PC-9 (cell line): ENCODE data around the gene SRSF11. TPM values are rescaled to one million over a fixed set of nuclear protein-coding genes. Genes with fewer than 3 reads are reported as not detected.

ENCODE experiments used
- BruUV-seq: library from RNA; stranded (reverse); fragments of 400-500 nt; replicated peaks from 2 replicates; lab custom pipeline; 2021; lab: Mats Ljungman, UMichigan
- CTCF ChIA-PET: fragments of 300-600 bp; sonication (Branson Sonifier 250); formaldehyde crosslinking; loops from one replicate; lab custom pipeline; 2022; ENCODE audit warnings: antibody characterized with exemption; lab: Charles Lee
- POLR2A ChIA-PET: fragments of 300-600 bp; sonication (Branson Sonifier 250); formaldehyde crosslinking; loops from one replicate; lab custom pipeline; 2022; ENCODE audit warnings: antibody characterized with exemption; ENCODE audit not compliant: unreplicated experiment; lab: Charles Lee
- DNase-seq, 2 experiments: peaks; one replicate each; pipeline versions ENCODE4 v3.0.0 to v3.0.0-alpha.2; 2015 to 2022; ENCODE audit warnings: mixed read lengths in 1 of 2
- H2AFZ ChIP-seq: fragments of 200-600 bp; sonication (generic); 2 replicates; pipeline ENCODE4 v1.8.1; 2017; ENCODE audit warnings: antibody characterized with exemption
- H3F3A ChIP-seq: fragments of 200-600 bp; sonication (generic); 2 replicates; pipeline ENCODE4 v1.8.1; 2017; ENCODE audit warnings: antibody characterized with exemption, mild to moderate bottlenecking, low read depth; ENCODE audit not compliant: insufficient read depth
- H3K27ac ChIP-seq: fragments of 200-600 bp; sonication (generic); 2 replicates; pipeline ENCODE4 v1.6.1; 2016; ENCODE audit warnings: mixed run types
- H3K27me3 ChIP-seq: fragments of 200-600 bp; sonication (generic); 2 replicates; pipeline ENCODE4 v1.6.1; 2016; ENCODE audit warnings: low read depth, mixed run types; ENCODE audit not compliant: insufficient read depth
- H3K36me3 ChIP-seq: fragments of 200-600 bp; sonication (generic); 2 replicates; pipeline ENCODE4 v1.6.1; 2016; ENCODE audit warnings: low read depth, mixed run types
- H3K4me1 ChIP-seq: fragments of 200-600 bp; sonication (generic); replicated peaks from 2 replicates; pipeline ENCODE4 v1.6.1; 2016; ENCODE audit warnings: mixed run types; ENCODE audit not compliant: insufficient read depth
- H3K4me2 ChIP-seq: fragments of 200-600 bp; sonication (generic); 2 replicates; pipeline ENCODE4 v1.6.1; 2017; ENCODE audit warnings: mixed run types
- H3K4me3 ChIP-seq: fragments of 200-600 bp; sonication (generic); 2 replicates; pipeline ENCODE4 v1.6.1; 2016; ENCODE audit warnings: mixed run types
- H3K79me2 ChIP-seq: fragments of 200-600 bp; sonication (generic); 2 replicates; pipeline ENCODE4 v1.6.1; 2017; ENCODE audit warnings: low read depth, mixed run types
- H3K9me2 ChIP-seq: fragments of 200-600 bp; sonication (generic); 2 replicates; pipeline ENCODE4 v1.8.1; 2017; ENCODE audit warnings: mild to moderate bottlenecking; ENCODE audit not compliant: insufficient read depth
- H3K9me3 ChIP-seq: fragments of 200-600 bp; sonication (generic); 2 replicates; pipeline ENCODE4 v1.8.1; 2016; ENCODE audit warnings: low read depth; ENCODE audit not compliant: insufficient read depth
- H4K20me1 ChIP-seq: fragments of 200-600 bp; sonication (generic); 2 replicates; pipeline ENCODE4 v1.8.1; 2017; ENCODE audit not compliant: insufficient read depth
- CTCF ChIP-seq: fragments of 200-600 bp; sonication (generic); conservative IDR thresholded peaks from 2 replicates; pipeline ENCODE4 v1.6.1; 2017; ENCODE audit warnings: mixed run types, antibody characterized with exemption, mild to moderate bottlenecking, moderate library complexity
- EZH2 ChIP-seq: fragments of 200-600 bp; sonication (generic); IDR thresholded peaks from 2 replicates; pipeline ENCODE4 v1.8.0; 2017; ENCODE audit warnings: antibody characterized with exemption, low read depth
- intact Hi-C: fragments of 100-400 bp; cut with micrococcal nuclease; formaldehyde crosslinking; loops from one replicate; pipeline ENCODE4 v1.10.0; 2022; ENCODE audit not compliant: unreplicated experiment
- total RNA-seq: library from RNA; stranded (reverse); gene quantifications from 2 replicates; pipeline ENCODE4 v1.2.3, GENCODE V29; 2021

SRSF11 gene
- total RNA-seq, 1 experiment from 2014 or later, result 199 TPM

GRCh38 chr1:70228670-70229069, 7.5 kb downstream of the SRSF11 start:
- POLR2A ChIA-PET, result no interaction called here
- peaks cover 60% of the 10 kb centered on the region for H4K20me1 ChIP-seq
- intact Hi-C loops, result loop anchor here (2.0 kb wide), 1 partner anchor 18 kb away; no protein-coding TSS in a partner anchor
- CTCF ChIA-PET, result no interaction called here
- no peak for DNase-seq
- H3K27me3 ChIP-seq, result no peaks in the 10 kb centered on the region
- H3K9me3 ChIP-seq, result no peaks in the 10 kb centered on the region
- H3K4me3 ChIP-seq, result no peak overlapping the region
- H3K4me2 ChIP-seq, result no peak overlapping the region
- peaks cover 55% of the 10 kb centered on the region for H3K79me2 ChIP-seq
- H3K36me3 ChIP-seq, result peaks cover 77% of the 10 kb centered on the region
- H3K27ac ChIP-seq, result no peak overlapping the region
- TF ChIP-seq EZH2 (no peak), CTCF (no peak)
- no TSS peak for BruUV-seq
- no peaks in the 10 kb centered on the region for H3K9me2 ChIP-seq
- no peak overlapping the region for H2AFZ ChIP-seq
- H3F3A ChIP-seq, result peaks cover 17% of the 10 kb centered on the region
- peaks cover 4% of the 10 kb centered on the region for H3K4me1 ChIP-seq

- TF ChIP-seq CTCF, result no peak
- no peak for TF ChIP-seq EZH2
- peaks cover 27% of the 10 kb centered on the region for H3K79me2 ChIP-seq
- H3K9me3 ChIP-seq, result no peaks in the 10 kb centered on the region
- peaks cover 86% of the 10 kb centered on the region for H3K36me3 ChIP-seq
- H3K4me1 ChIP-seq, result no peaks in the 10 kb centered on the region
- no peaks in the 10 kb centered on the region for H3K27me3 ChIP-seq
- H3F3A ChIP-seq, result peaks cover 21% of the 10 kb centered on the region
- ChIA-PET CTCF (no interaction called here), POLR2A (no interaction called here)
- H3K9me2 ChIP-seq, result no peaks in the 10 kb centered on the region
- BruUV-seq, result no TSS peak
- H3K4me2 ChIP-seq, result no peak overlapping the region
- H3K4me3 ChIP-seq, result no peak overlapping the region
- intact Hi-C loops, result no loop called here
- peaks cover 46% of the 10 kb centered on the region for H4K20me1 ChIP-seq
- H3K27ac ChIP-seq, result no peak overlapping the region
- no peak for DNase-seq
- H2AFZ ChIP-seq, result no peak overlapping the region
These were observed 10.3 kb downstream of the SRSF11 start for GRCh38 chr1:70231475-70231874.

- H3K79me2 ChIP-seq, result 0 out of 2 replicates have a peak, but pooled peaks cover 5% of the 10 kb centered on the region
These were observed 13.6 kb downstream of the SRSF11 start for GRCh38 chr1:70234733-70235132.

More at GRCh38 chr1:70234733-70235132, 13.6 kb downstream of the SRSF11 start:
- no peaks in the 10 kb centered on the region for H3K9me3 ChIP-seq
- CTCF ChIA-PET, result interaction anchor here (0.6 kb wide), 1 partner anchor 78 kb away, joined by 5 read pairs; no protein-coding TSS in a partner anchor
- H3K4me2 ChIP-seq, result no peak overlapping the region
- POLR2A ChIA-PET, result interaction anchor here (0.5 kb wide), 1 partner anchor 176 kb away, joined by 4 read pairs; the partner anchor contains the start of gene CTH
- H3K4me3 ChIP-seq, result no peak overlapping the region
- intact Hi-C loops, result no loop called here
- peaks cover 91% of the 10 kb centered on the region for H3K36me3 ChIP-seq
- H3K4me1 ChIP-seq, result no peaks in the 10 kb centered on the region
- H4K20me1 ChIP-seq, result peaks cover 37% of the 10 kb centered on the region
- H3F3A ChIP-seq, result peaks cover 10% of the 10 kb centered on the region
- H2AFZ ChIP-seq, result no peak overlapping the region
- BruUV-seq, result no TSS peak
- H3K27ac ChIP-seq, result no peak overlapping the region
- no peaks in the 10 kb centered on the region for H3K27me3 ChIP-seq
- DNase-seq, result no peak
- TF ChIP-seq CTCF (no peak), EZH2 (no peak)
- no peaks in the 10 kb centered on the region for H3K9me2 ChIP-seq
